Astrocyte (in vitro differentiated cells and primary cell): ENCODE data around the gene ASF1B. TPM values are rescaled to one million over a fixed set of nuclear protein-coding genes. Genes with fewer than 3 reads are reported as not detected.

Experiments
- DNase-seq: peaks from one replicate; pipeline ENCODE4 v3.0.0-alpha.2; 2010; ENCODE audit warnings: low read depth
- FAIRE-seq: peaks from 2 replicates; lab custom pipeline; 2011; peaks lifted over from hg19 to GRCh38; lab: Jason Lieb, UNC
- H2AFZ ChIP-seq: 2 replicates; pipeline ENCODE4 v1.6.0; 2012; ENCODE audit warnings: low read depth, low read length, inconsistent platforms
- H3K27ac ChIP-seq: 2 replicates; pipeline ENCODE4 v1.5.1; 2011; ENCODE audit warnings: low read depth, low read length, inconsistent platforms
- H3K27me3 ChIP-seq: 2 replicates; pipeline ENCODE4 v1.6.0; 2011; ENCODE audit warnings: low read length, inconsistent platforms; ENCODE audit not compliant: insufficient read depth
- H3K36me3 ChIP-seq: 2 replicates; pipeline ENCODE4 v1.5.1; 2011; ENCODE audit warnings: low read length, inconsistent platforms; ENCODE audit not compliant: insufficient read depth
- H3K4me1 ChIP-seq: 2 replicates; pipeline ENCODE4 v1.5.1; 2011; ENCODE audit warnings: low read length, inconsistent platforms; ENCODE audit not compliant: insufficient read depth
- H3K4me2 ChIP-seq: 2 replicates; pipeline ENCODE4 v1.6.0; 2012; ENCODE audit warnings: low read length, inconsistent platforms
- H3K4me3 ChIP-seq: 2 replicates; pipeline ENCODE4 v1.5.1; 2011; ENCODE audit warnings: low read depth, mild to moderate bottlenecking, low read length, inconsistent platforms; ENCODE audit not compliant: insufficient read depth
- H3K79me2 ChIP-seq: 2 replicates; pipeline ENCODE4 v1.6.0; 2012; ENCODE audit warnings: mild to moderate bottlenecking, low read length, inconsistent platforms; ENCODE audit not compliant: insufficient read depth
- H3K9ac ChIP-seq: 2 replicates; pipeline ENCODE4 v1.6.0; 2012; ENCODE audit warnings: mild to moderate bottlenecking, low read length, inconsistent platforms
- H3K9me3 ChIP-seq: 2 replicates; pipeline ENCODE4 v1.5.1; 2012; ENCODE audit warnings: low read depth, mild to moderate bottlenecking, low read length, inconsistent platforms; ENCODE audit not compliant: insufficient read depth
- H4K20me1 ChIP-seq: 2 replicates; pipeline ENCODE4 v1.6.0; 2012; ENCODE audit warnings: low read length, inconsistent platforms; ENCODE audit not compliant: insufficient read depth
- H3K27ac Mint-ChIP-seq: one replicate; pipeline ENCODE4 v1.8.0; 2021; ENCODE audit warnings: mild to moderate bottlenecking, mixed read lengths; ENCODE audit not compliant: unreplicated experiment
- H3K27me3 Mint-ChIP-seq: one replicate; pipeline ENCODE4 v1.8.0; 2021; ENCODE audit warnings: low read depth, mixed read lengths; ENCODE audit not compliant: unreplicated experiment
- H3K36me3 Mint-ChIP-seq: one replicate; pipeline ENCODE4 v1.8.0; 2021; ENCODE audit warnings: low read depth, mixed read lengths; ENCODE audit not compliant: unreplicated experiment
- H3K4me1 Mint-ChIP-seq: one replicate; pipeline ENCODE4 v1.8.0; 2021; ENCODE audit warnings: low read depth, mixed read lengths; ENCODE audit not compliant: unreplicated experiment
- H3K4me3 Mint-ChIP-seq: one replicate; pipeline ENCODE4 v1.8.0; 2021; ENCODE audit warnings: mild to moderate bottlenecking, moderate library complexity, mixed read lengths; ENCODE audit not compliant: unreplicated experiment
- H3K9me3 Mint-ChIP-seq: one replicate; pipeline ENCODE4 v1.8.0; 2021; ENCODE audit warnings: mild to moderate bottlenecking, mixed read lengths; ENCODE audit not compliant: unreplicated experiment
- CTCF ChIP-seq: IDR thresholded peaks from 2 replicates; pipeline ENCODE4 v1.5.1; 2011; ENCODE audit warnings: low read depth, mild to moderate bottlenecking, inconsistent platforms, low read length, moderate library complexity; ENCODE audit not compliant: insufficient read depth
- EZH2 ChIP-seq: IDR thresholded peaks from 2 replicates; pipeline ENCODE4 v1.6.1; 2012; ENCODE audit warnings: mild to moderate bottlenecking, low read length, inconsistent platforms; ENCODE audit not compliant: insufficient read depth
- total RNA-seq: library from RNA; stranded (reverse); gene quantifications from 2 replicates; pipeline ENCODE4 v1.2.1, GENCODE V29; 2021

ASF1B gene
- total RNA-seq, 1 donor from 2014 or later, result 1.9 TPM

GRCh38 chr19:14105680-14106079, 30.7 kb downstream of the ASF1B start:
- H3K79me2 ChIP-seq, result peaks cover 11% of the 10 kb centered on the region
- no peak overlapping the region for H3K4me3 ChIP-seq
- no peak overlapping the region for H2AFZ ChIP-seq
- H3K9ac ChIP-seq, result no peak overlapping the region
- DNase-seq (no peak), FAIRE-seq (no peak)
- Mint-ChIP-seq H3K4me1 (no peaks in the 10 kb centered on the region), H3K36me3 (peaks cover 22% of the 10 kb centered on the region), H3K27me3 (no peaks in the 10 kb centered on the region), H3K27ac (no peak overlapping the region), H3K9me3 (no peaks in the 10 kb centered on the region), H3K4me3 (no peak overlapping the region)
- no peak overlapping the region for H3K27ac ChIP-seq
- peaks cover 15% of the 10 kb centered on the region for H4K20me1 ChIP-seq
- peaks cover 6% of the 10 kb centered on the region for H3K36me3 ChIP-seq
- H3K4me1 ChIP-seq, result peaks cover 4% of the 10 kb centered on the region
- H3K27me3 ChIP-seq, result no peaks in the 10 kb centered on the region
- TF ChIP-seq CTCF (no peak), EZH2 (no peak)
- H3K4me2 ChIP-seq, result no peak overlapping the region
- no peaks in the 10 kb centered on the region for H3K9me3 ChIP-seq

- Histone ChIP-seq H2AFZ (no peak overlapping the region), H4K20me1 (peaks cover 8% of the 10 kb centered on the region), H3K36me3 (peaks cover 10% of the 10 kb centered on the region), H3K79me2 (peaks cover 8% of the 10 kb centered on the region), H3K27me3 (no peaks in the 10 kb centered on the region), H3K4me3 (no peak overlapping the region), H3K9ac (no peak overlapping the region), H3K4me2 (no peak overlapping the region), H3K27ac (no peak overlapping the region), H3K9me3 (no peaks in the 10 kb centered on the region), H3K4me1 (peaks cover 4% of the 10 kb centered on the region)
- no peaks in the 10 kb centered on the region for H3K27me3 Mint-ChIP-seq
- no peak for FAIRE-seq
- peaks cover 21% of the 10 kb centered on the region for H3K36me3 Mint-ChIP-seq
- no peak overlapping the region for H3K27ac Mint-ChIP-seq
- no peak overlapping the region for H3K4me3 Mint-ChIP-seq
- TF ChIP-seq EZH2 (no peak), CTCF (no peak)
- no peaks in the 10 kb centered on the region for H3K9me3 Mint-ChIP-seq
- no peaks in the 10 kb centered on the region for H3K4me1 Mint-ChIP-seq
- DNase-seq, result no peak
These were observed 33.1 kb downstream of the ASF1B start for GRCh38 chr19:14103310-14103709.

- Histone ChIP-seq H3K4me1 (no peaks in the 10 kb centered on the region), H3K9ac (no peak overlapping the region), H3K4me2 (no peak overlapping the region), H3K4me3 (no peak overlapping the region), H3K27me3 (no peaks in the 10 kb centered on the region), H2AFZ (no peak overlapping the region), H3K9me3 (no peaks in the 10 kb centered on the region), H4K20me1 (peaks cover 4% of the 10 kb centered on the region), H3K27ac (no peak overlapping the region), H3K36me3 (peaks cover 10% of the 10 kb centered on the region), H3K79me2 (peaks cover 4% of the 10 kb centered on the region)
- no peak for FAIRE-seq
- no peak for TF ChIP-seq EZH2
- no peak for TF ChIP-seq CTCF
- peaks cover 17% of the 10 kb centered on the region for H3K36me3 Mint-ChIP-seq
- H3K4me1 Mint-ChIP-seq, result no peaks in the 10 kb centered on the region
- H3K9me3 Mint-ChIP-seq, result no peaks in the 10 kb centered on the region
- no peaks in the 10 kb centered on the region for H3K27me3 Mint-ChIP-seq
- no peak overlapping the region for H3K27ac Mint-ChIP-seq
- no peak overlapping the region for H3K4me3 Mint-ChIP-seq
- DNase-seq, result no peak
These were observed 33.6 kb downstream of the ASF1B start for GRCh38 chr19:14102756-14103155.
